Lower lobe of right lung (tissue), 2 donors: ENCODE data around the gene TASL. TPM values are rescaled to one million over a fixed set of nuclear protein-coding genes. Genes with fewer than 3 reads are reported as not detected.

Experiments used
- ATAC-seq, 2 donors: fragments of 200-7000 bp; cut with Tn5 transposase; one replicate each; pipeline ENCODE4 v1.9.1; 2020 to 2022; ENCODE audit warnings: mild to moderate bottlenecking in 2 of 2, moderate library complexity in 2 of 2
- DNase-seq: peaks from one replicate; pipeline ENCODE4 v3.0.0-alpha.2; 2020
- H3K27ac ChIP-seq: fragments of 200-600 bp; one replicate; pipeline ENCODE4 v1.8.0; 2022
- H3K27me3 ChIP-seq: fragments of 200-600 bp; one replicate; pipeline ENCODE4 v1.8.0; 2022; ENCODE audit warnings: low read depth
- H3K36me3 ChIP-seq: fragments of 200-600 bp; one replicate; pipeline ENCODE4 v1.8.0; 2022; ENCODE audit warnings: mild to moderate bottlenecking
- H3K4me1 ChIP-seq: fragments of 200-600 bp; one replicate; pipeline ENCODE4 v1.8.0; 2022
- H3K4me3 ChIP-seq: fragments of 200-600 bp; one replicate; pipeline ENCODE4 v1.8.0; 2022; ENCODE audit warnings: mild to moderate bottlenecking
- H3K9me3 ChIP-seq: fragments of 200-600 bp; one replicate; pipeline ENCODE4 v1.8.0; 2022
- intact Hi-C: fragments of 100-400 bp; cut with DNase I; formaldehyde crosslinking; loops from one replicate; pipeline ENCODE4 v1.11.0; 2022
- long read RNA-seq: library from polyadenylated mRNA; unstranded; transcript quantifications from one replicate; pipeline ENCODE4 v2.0.0, GENCODE V29; 2021
- total RNA-seq: library from RNA; stranded (reverse); fragmentation: NEBNext Ultra II Directional; extraction: Animal tissue kit (Norgen Biotek cat#: 25700); gene quantifications from one replicate; pipeline ENCODE4 v1.2.1, GENCODE V29; 2021
- TF ChIP-seq, protein P1 (sequence below): fragments of 200-600 bp; IDR thresholded peaks from one replicate; pipeline ENCODE4 v1.8.0; 2022; ENCODE audit warnings: antibody characterized with exemption, mild to moderate bottlenecking
- donor health status: DM: no; HTN: yes; CAD: no; lungs with severe emphysema.

TASL gene, protein sequence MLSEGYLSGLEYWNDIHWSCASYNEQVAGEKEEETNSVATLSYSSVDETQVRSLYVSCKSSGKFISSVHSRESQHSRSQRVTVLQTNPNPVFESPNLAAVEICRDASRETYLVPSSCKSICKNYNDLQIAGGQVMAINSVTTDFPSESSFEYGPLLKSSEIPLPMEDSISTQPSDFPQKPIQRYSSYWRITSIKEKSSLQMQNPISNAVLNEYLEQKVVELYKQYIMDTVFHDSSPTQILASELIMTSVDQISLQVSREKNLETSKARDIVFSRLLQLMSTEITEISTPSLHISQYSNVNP
- total RNA-seq: 8.0 TPM
- long read RNA-seq, partial matches to known transcripts: 1 of 2 reads
- long read RNA-seq, other reads (novel, unspliced or antisense): 0 of 2 reads

DNA sequence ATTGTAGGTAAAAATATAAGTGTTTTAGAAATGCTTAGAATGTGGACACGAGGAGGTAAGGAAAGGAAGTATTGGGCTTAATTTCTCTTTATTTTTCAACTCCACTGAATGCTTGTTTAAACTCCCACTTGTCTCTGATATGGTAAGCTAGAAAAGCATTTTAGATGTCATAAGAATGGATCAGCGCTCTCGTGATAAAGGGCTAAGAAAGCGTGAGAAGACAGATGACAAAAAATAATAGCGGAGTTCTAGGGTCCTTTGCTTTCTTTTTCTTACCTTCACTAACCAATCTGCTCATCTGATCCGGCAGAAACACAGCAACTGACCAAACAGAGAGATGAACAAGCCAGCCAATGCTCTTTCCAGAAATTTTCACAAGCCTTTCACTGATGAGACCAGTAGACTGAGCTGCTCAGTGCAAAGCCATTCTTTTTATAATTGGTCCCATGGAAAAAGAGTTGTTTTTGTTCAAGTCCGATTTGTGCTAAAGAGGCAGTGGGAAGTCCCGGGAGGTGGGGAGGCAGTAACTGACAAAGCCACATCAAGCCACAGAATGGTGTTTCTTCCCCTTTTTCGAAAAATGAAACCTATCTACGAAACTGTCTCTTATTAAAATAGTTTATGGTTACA, at the start of gene TASL:
TASL (minus strand) TSS at position 405 of the 630 bp plus-strand sequence. CDS start 17,411 bp downstream, outside the sequence.
- no peaks in the 10 kb centered on the region for H3K4me1 ChIP-seq
- no peaks in the 10 kb centered on the region for H3K9me3 ChIP-seq
- H3K27ac ChIP-seq: peak within 1 kb of the TSS; percentile 71
- H3K27me3 ChIP-seq: no peaks in the 10 kb centered on the region
- H3K4me3 ChIP-seq: peak within 1 kb of the TSS; percentile 32
- no peaks in the 10 kb centered on the region for H3K36me3 ChIP-seq
- DNase-seq (peak; percentile 46), ATAC-seq (peak; percentile 48)
- intact Hi-C loops: no loop called here
- TF ChIP-seq, protein P1, sequence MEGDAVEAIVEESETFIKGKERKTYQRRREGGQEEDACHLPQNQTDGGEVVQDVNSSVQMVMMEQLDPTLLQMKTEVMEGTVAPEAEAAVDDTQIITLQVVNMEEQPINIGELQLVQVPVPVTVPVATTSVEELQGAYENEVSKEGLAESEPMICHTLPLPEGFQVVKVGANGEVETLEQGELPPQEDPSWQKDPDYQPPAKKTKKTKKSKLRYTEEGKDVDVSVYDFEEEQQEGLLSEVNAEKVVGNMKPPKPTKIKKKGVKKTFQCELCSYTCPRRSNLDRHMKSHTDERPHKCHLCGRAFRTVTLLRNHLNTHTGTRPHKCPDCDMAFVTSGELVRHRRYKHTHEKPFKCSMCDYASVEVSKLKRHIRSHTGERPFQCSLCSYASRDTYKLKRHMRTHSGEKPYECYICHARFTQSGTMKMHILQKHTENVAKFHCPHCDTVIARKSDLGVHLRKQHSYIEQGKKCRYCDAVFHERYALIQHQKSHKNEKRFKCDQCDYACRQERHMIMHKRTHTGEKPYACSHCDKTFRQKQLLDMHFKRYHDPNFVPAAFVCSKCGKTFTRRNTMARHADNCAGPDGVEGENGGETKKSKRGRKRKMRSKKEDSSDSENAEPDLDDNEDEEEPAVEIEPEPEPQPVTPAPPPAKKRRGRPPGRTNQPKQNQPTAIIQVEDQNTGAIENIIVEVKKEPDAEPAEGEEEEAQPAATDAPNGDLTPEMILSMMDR: no peak

DNA sequence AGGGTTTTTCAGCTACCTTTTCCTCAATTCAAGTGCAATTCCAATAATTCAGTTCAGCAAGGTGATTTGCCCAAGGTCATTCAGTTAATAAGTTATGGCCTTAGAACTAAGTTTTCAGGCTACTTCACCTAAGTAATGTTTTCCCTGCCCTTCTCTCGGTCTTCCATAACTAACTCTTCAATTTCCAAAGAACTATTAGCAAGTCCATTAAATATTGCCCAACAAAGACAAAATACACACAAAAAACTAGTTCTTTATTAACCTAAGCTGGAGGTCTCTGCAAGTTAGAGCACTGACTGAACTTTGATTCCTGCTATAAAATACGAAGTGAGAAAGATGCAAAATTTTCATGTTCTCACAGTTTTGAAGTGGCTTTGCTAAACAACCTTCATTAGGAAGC, 48.8 kb upstream of the TASL start:
- no peaks in the 10 kb centered on the region for H3K27me3 ChIP-seq
- H3K4me3 ChIP-seq: no peak overlapping the region
- TF ChIP-seq, protein P1: no peak
- H3K36me3 ChIP-seq: no peaks in the 10 kb centered on the region
- no peak overlapping the region for H3K27ac ChIP-seq
- H3K9me3 ChIP-seq: no peaks in the 10 kb centered on the region
- intact Hi-C loops: no loop called here
- H3K4me1 ChIP-seq: no peaks in the 10 kb centered on the region
- DNase-seq (no peak), ATAC-seq (no peak)

DNA sequence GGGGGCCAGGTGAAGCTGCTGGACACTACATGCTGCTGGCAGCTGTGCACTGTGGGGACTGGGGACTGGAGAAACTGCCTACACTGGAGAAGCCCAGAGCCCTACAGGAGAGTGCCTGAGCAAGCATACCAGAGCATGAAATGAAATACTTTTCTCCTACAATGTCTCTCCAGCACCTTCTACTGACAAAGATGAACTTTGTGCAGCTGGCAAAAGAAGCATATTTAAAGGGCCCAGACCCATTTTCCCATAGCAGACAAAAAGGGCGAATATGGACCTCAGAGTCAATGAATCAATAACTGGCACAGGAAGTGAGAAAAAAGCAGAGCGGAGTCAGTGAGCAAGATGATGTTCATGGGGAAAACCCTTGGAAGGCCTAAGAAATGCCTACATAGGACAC, 44.8 kb upstream of the TASL start:
- H3K27me3 ChIP-seq: no peaks in the 10 kb centered on the region
- no peak overlapping the region for H3K4me3 ChIP-seq
- ATAC-seq: no peak
- H3K4me1 ChIP-seq: no peaks in the 10 kb centered on the region
- TF ChIP-seq, protein P1: no peak
- H3K36me3 ChIP-seq: no peaks in the 10 kb centered on the region
- H3K27ac ChIP-seq: no peak overlapping the region
- DNase-seq: no peak
- intact Hi-C loops: no loop called here
- no peaks in the 10 kb centered on the region for H3K9me3 ChIP-seq

DNA sequence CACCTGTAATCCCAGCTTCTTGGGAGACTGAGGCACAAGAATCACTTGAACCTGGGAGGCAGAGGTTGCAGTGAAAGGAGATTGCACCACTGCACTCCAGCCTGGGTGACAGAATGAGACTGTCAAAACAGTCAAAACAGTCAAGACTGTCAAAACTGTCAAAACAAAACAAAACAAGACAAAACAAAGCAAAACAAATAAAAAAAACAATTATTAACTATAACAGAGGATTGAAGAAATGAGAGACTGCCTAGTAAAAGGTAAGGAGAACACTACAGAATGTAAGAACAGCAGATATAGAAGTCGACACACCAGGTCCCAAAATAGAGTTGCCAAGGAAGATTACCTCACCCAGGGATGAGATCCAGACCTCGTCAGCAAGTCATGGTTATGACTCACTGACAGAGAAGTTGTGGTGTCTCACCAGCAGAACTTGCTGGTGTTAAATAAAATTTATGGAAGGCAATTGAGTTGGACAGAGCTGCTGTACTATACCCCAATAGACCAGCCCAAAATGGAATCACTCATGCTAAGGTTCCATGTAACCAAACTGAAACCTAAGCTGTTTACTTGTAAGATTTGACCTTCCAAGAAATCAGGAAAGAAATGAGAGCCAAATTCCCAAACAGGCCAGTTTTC, 43.5 kb upstream of the TASL start:
- TF ChIP-seq, protein P1: no peak
- Histone ChIP-seq H3K27ac (no peak overlapping the region), H3K4me3 (no peak overlapping the region), H3K27me3 (no peaks in the 10 kb centered on the region), H3K4me1 (no peaks in the 10 kb centered on the region), H3K9me3 (no peaks in the 10 kb centered on the region), H3K36me3 (no peaks in the 10 kb centered on the region)
- intact Hi-C loops: no loop called here
- DNase-seq (no peak), ATAC-seq (peak; percentile 21 to 50)

DNA sequence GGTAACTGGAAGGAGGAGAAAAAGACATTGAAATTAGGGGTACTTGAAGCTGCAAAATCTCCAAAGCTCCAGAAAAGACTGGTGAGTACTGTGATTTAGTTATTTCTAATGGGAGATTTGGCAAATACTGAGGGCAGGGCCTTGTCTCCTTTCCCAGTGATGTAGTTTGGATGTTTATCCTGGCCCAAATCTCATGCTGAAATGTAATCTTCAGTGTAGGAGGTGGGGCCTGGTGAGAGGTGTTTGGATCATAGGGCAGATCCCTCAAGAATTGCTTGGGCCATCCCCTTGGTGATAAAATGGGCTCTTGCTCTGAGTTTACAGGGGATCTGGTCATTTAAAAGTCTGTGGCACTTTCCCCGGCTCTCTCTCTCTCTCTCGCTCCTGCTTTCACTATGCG, 42.6 kb upstream of the TASL start:
- TF ChIP-seq, protein P1: no peak
- intact Hi-C loops: no loop called here
- Histone ChIP-seq H3K4me1 (no peaks in the 10 kb centered on the region), H3K36me3 (no peaks in the 10 kb centered on the region), H3K27me3 (no peaks in the 10 kb centered on the region), H3K4me3 (no peak overlapping the region), H3K27ac (no peak overlapping the region), H3K9me3 (no peaks in the 10 kb centered on the region)
- no peak for ATAC-seq
- no peak for DNase-seq
